Right kidney (tissue), 1 donor: ENCODE data around the gene SLC32A1.

Experiments
- DNase-seq: peaks from one replicate; pipeline ENCODE4 v3.0.0-alpha.2; 2016

Gene SLC32A1

DNA sequence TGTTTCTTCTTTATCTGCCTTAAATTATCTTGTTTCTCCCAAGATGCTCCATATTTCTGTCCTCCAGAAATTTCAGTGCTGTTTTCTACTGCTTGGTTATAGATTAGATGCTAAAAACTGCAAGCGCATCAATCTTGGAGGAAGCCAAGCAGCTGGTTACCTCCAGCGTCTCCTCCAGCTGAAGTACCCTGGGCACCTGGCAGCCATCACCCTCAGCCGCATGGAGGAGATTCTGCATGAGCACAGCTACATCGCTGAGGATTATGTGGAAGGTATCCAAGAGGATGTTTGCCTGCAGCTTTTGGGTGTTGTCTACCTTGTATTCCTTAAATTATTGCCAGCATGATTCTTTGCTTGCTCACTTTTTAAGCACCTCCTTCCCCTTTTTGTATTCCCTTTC is 27.7 kb downstream of the SLC32A1 start:
- DNase-seq = no peak

- DNase-seq = no peak
Observed at GRCh38 chr20:38754924-38755323, 30.6 kb downstream of the SLC32A1 start.

GRCh38 chr20:38755324-38755910 is 31.1 kb downstream of the SLC32A1 start:
- no peak for DNase-seq

GRCh38 chr20:38757145-38757775 is 33.0 kb downstream of the SLC32A1 start:
- no peak for DNase-seq

GRCh38 chr20:38759106-38759505 is 34.8 kb downstream of the SLC32A1 start:
- DNase-seq = no peak

- DNase-seq = no peak
Observed at GRCh38 chr20:38760978-38761377, 36.7 kb downstream of the SLC32A1 start.

- DNase-seq = no peak
Observed at GRCh38 chr20:38762174-38762573, 37.9 kb downstream of the SLC32A1 start.

DNA sequence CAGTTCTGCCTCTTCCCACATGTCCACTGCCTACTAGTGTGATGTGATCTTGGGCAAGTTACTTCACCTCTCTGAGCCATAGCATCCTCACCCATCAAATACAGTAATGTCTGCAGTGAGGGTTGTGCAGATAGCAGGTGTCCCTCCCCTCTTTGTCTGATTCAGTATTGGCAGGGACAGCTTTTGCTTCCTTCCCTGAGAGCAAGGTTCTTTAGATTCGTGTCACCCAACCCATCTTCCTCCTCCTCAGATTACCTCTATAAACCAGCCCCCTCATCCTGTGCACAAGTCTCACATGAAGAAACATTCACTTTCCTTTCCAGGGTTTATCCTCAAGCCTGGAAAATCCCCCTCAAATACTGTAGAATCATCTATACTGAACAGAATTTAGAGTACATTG is 39.3 kb downstream of the SLC32A1 start:
- no peak for DNase-seq

DNA sequence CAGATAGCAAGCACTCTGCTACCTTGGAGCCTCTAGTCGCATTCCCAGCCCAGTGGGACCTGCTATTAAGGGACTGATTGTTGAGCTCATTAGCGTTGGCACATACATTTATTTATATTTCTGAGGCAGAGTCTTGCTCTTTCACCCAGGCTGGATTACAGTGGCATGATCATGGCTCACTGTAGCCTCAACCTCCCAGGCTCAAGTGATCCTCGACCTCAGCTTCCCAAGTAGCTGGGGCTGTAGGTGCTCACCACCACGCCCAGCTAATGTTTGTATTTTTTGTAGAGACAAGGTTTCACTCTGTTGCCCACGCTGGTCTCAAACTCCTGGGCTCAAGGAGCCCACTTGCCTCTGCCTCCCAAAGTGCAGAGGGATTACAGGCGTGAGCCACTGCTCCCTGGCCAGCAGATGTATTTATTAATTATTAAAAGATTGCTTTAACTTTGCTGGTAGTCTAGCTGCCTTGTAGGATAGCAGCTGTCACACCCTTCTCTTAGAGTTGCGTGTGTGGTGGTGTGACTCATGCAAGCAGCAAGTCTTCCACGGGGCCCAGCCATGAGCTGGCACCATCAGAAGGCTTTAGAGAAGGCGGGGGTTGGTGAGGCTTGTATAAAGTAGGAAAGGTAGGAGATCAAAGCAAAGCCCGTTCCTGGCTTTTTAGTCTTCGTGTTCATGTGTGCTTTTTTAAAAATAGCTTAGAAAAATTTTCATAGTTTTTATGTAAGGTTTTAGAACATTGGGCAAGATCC is 40.5 kb downstream of the SLC32A1 start:
- no peak for DNase-seq

- DNase-seq = no peak
Observed at GRCh38 chr20:38766071-38766470, 41.8 kb downstream of the SLC32A1 start.

DNA sequence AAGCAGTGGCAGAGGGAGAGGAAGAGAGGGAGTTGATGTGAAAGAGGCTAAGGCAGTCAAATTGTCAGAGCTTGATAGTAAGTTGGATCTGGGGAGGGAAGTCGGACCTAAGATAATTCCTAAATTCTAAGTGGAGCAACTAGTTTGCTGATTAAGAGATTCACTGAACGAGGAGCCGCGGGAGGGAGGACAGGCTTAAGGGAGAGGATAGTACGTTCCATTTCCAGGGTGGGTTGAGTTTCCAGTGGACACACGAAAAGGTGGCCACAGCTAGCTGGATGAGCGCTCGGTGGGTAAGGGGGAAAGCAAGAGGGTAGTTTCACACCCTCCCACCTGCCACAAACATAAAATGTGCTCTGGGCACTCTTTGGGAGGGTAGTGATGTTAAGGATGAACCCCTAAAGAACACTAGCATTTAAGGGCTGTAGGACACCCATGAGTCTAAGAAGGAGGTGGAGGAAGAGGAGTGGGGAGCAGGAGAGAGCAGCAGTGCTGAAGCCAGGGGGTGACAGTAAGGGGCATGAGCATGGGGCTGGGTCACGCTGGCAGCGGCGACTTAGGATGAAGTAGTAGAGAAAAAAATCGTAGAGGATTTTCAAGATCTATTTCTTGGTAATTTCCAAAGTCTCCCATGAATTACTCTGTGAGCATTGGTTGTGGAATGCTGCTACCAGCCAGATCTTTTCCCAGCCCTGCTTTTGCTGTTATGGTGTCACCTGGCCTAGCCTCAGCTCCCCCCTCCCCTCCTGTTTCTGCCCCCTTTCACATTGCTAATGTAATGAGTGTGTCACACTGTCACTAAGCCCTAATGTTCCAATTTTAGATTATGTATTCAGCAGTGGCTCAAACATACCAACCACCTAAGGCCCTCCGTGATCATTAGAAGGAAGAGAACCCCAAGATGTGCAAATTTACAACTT is 45.4 kb downstream of the SLC32A1 start:
- DNase-seq = no peak

DNA sequence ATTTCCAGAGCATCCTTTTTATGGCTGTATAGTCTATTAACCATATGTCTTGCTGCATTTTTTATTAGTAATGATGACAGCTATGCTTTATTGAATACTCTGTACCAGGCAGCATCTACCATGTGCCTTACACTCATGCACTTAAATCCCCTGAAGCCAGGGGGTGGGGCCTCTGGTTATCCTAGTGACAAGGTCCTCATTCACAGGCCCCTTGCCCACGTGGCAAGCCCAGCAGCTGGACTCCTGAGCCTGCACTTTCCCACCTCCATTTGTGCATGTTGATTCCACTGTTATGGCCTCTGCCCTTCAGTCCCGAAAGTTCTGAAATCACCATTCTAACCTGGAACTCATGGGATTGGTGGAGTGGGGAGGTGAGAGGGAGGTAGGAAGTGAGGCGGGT is 46.3 kb downstream of the SLC32A1 start:
- no peak for DNase-seq

DNA sequence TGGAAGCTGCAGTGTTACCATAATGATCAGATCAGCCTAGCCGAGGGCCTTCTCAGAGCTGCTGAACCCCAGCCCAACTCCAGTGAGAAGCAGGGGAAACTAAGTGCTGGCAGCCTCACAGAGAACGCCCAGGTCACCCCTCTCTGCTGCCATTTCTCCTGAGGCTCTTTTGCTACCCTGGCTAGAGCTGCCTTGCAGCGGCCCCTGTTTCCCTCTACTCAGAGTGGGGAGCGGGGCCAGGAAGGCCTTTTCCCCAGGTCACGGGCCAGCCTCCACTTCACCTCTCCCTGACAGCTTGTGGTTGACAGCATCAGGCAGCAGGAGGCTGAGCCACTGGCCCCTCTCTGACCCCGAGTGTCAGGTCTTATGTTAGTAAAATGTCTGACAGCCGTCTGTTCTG is 46.7 kb downstream of the SLC32A1 start:
- DNase-seq = no peak

DNA sequence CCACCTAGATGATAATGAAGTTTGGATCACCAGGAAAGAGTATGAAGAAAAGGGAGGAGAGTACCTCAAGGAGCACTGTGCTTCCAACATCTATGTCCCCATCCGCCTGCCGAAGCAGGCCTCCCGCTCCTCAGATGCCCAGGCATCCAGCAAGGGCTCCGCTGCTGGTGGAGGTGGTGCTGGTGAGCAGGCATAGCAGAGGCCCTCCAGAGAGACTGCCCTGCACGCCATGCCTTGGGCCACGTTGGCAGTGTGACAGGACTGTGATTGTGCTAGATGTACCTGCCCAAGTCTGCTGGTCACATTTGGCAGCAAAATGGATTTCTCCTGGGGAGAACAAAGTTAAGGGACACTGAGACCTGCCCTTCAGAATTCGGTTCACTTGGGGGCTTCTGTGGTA is 47.3 kb downstream of the SLC32A1 start:
- no peak for DNase-seq

DNA sequence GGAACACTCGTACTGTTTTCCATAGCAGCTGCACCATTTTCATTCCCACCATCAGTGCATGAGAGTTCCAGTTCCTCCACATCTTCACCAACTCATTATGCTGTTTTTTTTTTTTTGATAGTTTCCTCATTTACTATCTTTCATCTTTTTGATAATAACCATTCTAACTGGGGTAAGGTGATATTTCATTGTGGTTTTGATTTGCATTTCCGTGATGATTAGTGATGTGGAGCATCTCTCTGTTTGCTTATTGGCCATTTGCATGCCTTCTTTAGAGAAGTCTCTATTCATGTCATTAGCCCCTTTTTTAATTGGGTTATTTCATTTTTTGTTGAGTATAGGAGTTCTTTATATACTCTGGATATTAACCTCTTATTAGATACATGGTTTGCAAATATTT is 49.9 kb downstream of the SLC32A1 start:
- no peak for DNase-seq

GRCh38 chr20:38776363-38776762 is 52.1 kb downstream of the SLC32A1 start:
- no peak for DNase-seq
